Adipocyte (in vitro differentiated cells): ENCODE results near the gene PET117.
"Not testable (repeated sequence)": the region's sequence is repeated elsewhere in the genome, so short reads cannot be mapped to it uniquely, and the experiment has no call there.

ENCODE experiments used
- DNase-seq: peaks from one replicate; pipeline ENCODE4 v3.0.0-alpha.2; 2015; ENCODE audit warnings: low read depth
- H3K27me3 ChIP-seq: replicated peaks from 2 replicates; pipeline ENCODE4 v1.7.0; 2013; ENCODE audit warnings: mild to moderate bottlenecking, low read length, moderate library complexity; ENCODE audit not compliant: control insufficient read depth, insufficient read depth
- H3K36me3 ChIP-seq: 2 replicates; pipeline ENCODE4 v1.7.0; 2013; ENCODE audit warnings: low read length, mild to moderate bottlenecking, moderate library complexity; ENCODE audit not compliant: control insufficient read depth, insufficient read depth, severe bottlenecking
- H3K4me1 ChIP-seq: 2 replicates; pipeline ENCODE4 v1.7.0; 2013; ENCODE audit warnings: mild to moderate bottlenecking, low read length, moderate library complexity; ENCODE audit not compliant: control insufficient read depth, insufficient read depth
- H3K4me3 ChIP-seq: 2 replicates; pipeline ENCODE4 v1.7.0; 2013; ENCODE audit warnings: mild to moderate bottlenecking, low read length, moderate library complexity
- H3K9ac ChIP-seq: 2 replicates; pipeline ENCODE4 v1.7.0; 2013; ENCODE audit warnings: mild to moderate bottlenecking, low read length, moderate library complexity
- H3K9me3 ChIP-seq: 2 replicates; pipeline ENCODE4 v1.7.0; 2013; ENCODE audit warnings: mild to moderate bottlenecking, low read length, moderate library complexity; ENCODE audit not compliant: control insufficient read depth

The PET117 gene

GRCh38 chr20:18137412-18138265, at the start of gene PET117, which contains the start of gene KAT14:
PET117 (plus strand) TSS chr20:18137863; CDS start chr20:18137956, 93 bp downstream.
KAT14 (plus strand) TSS chr20:18137863; CDS start chr20:18142661, 4,798 bp downstream.
- H3K27me3 ChIP-seq, result no peaks in the 10 kb centered on the region
- peaks cover 8% of the 10 kb centered on the region for H3K36me3 ChIP-seq
- H3K4me1 ChIP-seq, result peaks cover 17% of the 10 kb centered on the region
- no peaks in the 10 kb centered on the region for H3K9me3 ChIP-seq
- peak within 1 kb of the TSS; percentile 99 for H3K4me3 ChIP-seq
- peak; percentile 95 for DNase-seq
- peak within 1 kb of the TSS; percentile 98 for H3K9ac ChIP-seq

GRCh38 chr20:18088298-18088697, 49.4 kb upstream of the PET117 start:
- H3K9me3 ChIP-seq, result peaks cover 18% of the 10 kb centered on the region
- not testable (repeated sequence) for DNase-seq

GRCh38 chr20:18088841-18089240, 48.8 kb upstream of the PET117 start:
- not testable (repeated sequence) for H3K36me3 ChIP-seq, H3K4me1 ChIP-seq, H3K27me3 ChIP-seq, H3K9ac ChIP-seq, H3K4me3 ChIP-seq, DNase-seq
- H3K9me3 ChIP-seq, result peaks cover 12% of the 10 kb centered on the region

More at GRCh38 chr20:18088298-18088697, 49.4 kb upstream of the PET117 start:
- H3K36me3 ChIP-seq, H3K27me3 ChIP-seq, H3K4me1 ChIP-seq, H3K9ac ChIP-seq, H3K4me3 ChIP-seq: not testable (repeated sequence)

- Histone ChIP-seq H3K27me3 (peaks cover 4% of the 10 kb centered on the region), H3K36me3 (no peaks in the 10 kb centered on the region), H3K4me1 (no peaks in the 10 kb centered on the region), H3K4me3 (no peak overlapping the region), H3K9ac (no peak overlapping the region), H3K9me3 (peaks cover 4% of the 10 kb centered on the region)
- DNase-seq, result no peak
Observed at GRCh38 chr20:18090044-18090443, 47.6 kb upstream of the PET117 start.

GRCh38 chr20:18090477-18090876, 47.2 kb upstream of the PET117 start:
- peaks cover under 1% of the 10 kb centered on the region for H3K9me3 ChIP-seq
- no peak for DNase-seq
- no peak overlapping the region for H3K9ac ChIP-seq
- H3K4me3 ChIP-seq, result no peak overlapping the region
- no peaks in the 10 kb centered on the region for H3K4me1 ChIP-seq
- H3K27me3 ChIP-seq, result peaks cover 5% of the 10 kb centered on the region
- H3K36me3 ChIP-seq, result no peaks in the 10 kb centered on the region

GRCh38 chr20:18091623-18092022, 46.0 kb upstream of the PET117 start:
- DNase-seq, result no peak
- no peaks in the 10 kb centered on the region for H3K4me1 ChIP-seq
- no peak overlapping the region for H3K4me3 ChIP-seq
- H3K9ac ChIP-seq, result no peak overlapping the region
- no peaks in the 10 kb centered on the region for H3K36me3 ChIP-seq
- H3K27me3 ChIP-seq, result peaks cover 7% of the 10 kb centered on the region
- H3K9me3 ChIP-seq, result no peaks in the 10 kb centered on the region

GRCh38 chr20:18092890-18093289, 44.8 kb upstream of the PET117 start:
- H3K36me3 ChIP-seq, result no peaks in the 10 kb centered on the region
- no peak overlapping the region for H3K9ac ChIP-seq
- H3K4me1 ChIP-seq, result no peaks in the 10 kb centered on the region

GRCh38 chr20:18093388-18093787, 44.3 kb upstream of the PET117 start:
- Histone ChIP-seq H3K36me3 (no peaks in the 10 kb centered on the region), H3K4me1 (no peaks in the 10 kb centered on the region)

More at GRCh38 chr20:18092890-18093289, 44.8 kb upstream of the PET117 start:
- Histone ChIP-seq H3K9me3 (no peaks in the 10 kb centered on the region), H3K27me3 (peaks cover 7% of the 10 kb centered on the region), H3K4me3 (no peak overlapping the region)
- DNase-seq, result no peak

GRCh38 chr20:18094191-18094590, 43.5 kb upstream of the PET117 start:
- Histone ChIP-seq H3K27me3 (peaks cover 7% of the 10 kb centered on the region), H3K4me1 (no peaks in the 10 kb centered on the region), H3K9ac (no peak overlapping the region), H3K9me3 (no peaks in the 10 kb centered on the region), H3K4me3 (no peak overlapping the region), H3K36me3 (no peaks in the 10 kb centered on the region)
- DNase-seq, result no peak

More at GRCh38 chr20:18093388-18093787, 44.3 kb upstream of the PET117 start:
- no peak for DNase-seq
- no peak overlapping the region for H3K4me3 ChIP-seq
- H3K9me3 ChIP-seq, result no peaks in the 10 kb centered on the region
- peaks cover 7% of the 10 kb centered on the region for H3K27me3 ChIP-seq
- H3K9ac ChIP-seq, result no peak overlapping the region

- H3K9me3 ChIP-seq, H3K36me3 ChIP-seq, H3K4me1 ChIP-seq, H3K9ac ChIP-seq, DNase-seq, H3K4me3 ChIP-seq: not testable (repeated sequence)
- peaks cover 11% of the 10 kb centered on the region for H3K27me3 ChIP-seq
Observed at GRCh38 chr20:18100569-18100968, 37.1 kb upstream of the PET117 start.

GRCh38 chr20:18101125-18101810, 36.4 kb upstream of the PET117 start:
- H3K9ac ChIP-seq, result no peak overlapping the region
- H3K4me3 ChIP-seq, result no peak overlapping the region
- H3K4me1 ChIP-seq, result no peaks in the 10 kb centered on the region
- no peak for DNase-seq
- H3K36me3 ChIP-seq, result no peaks in the 10 kb centered on the region
- H3K27me3 ChIP-seq, result peaks cover 10% of the 10 kb centered on the region
- no peaks in the 10 kb centered on the region for H3K9me3 ChIP-seq
